SK-N-SH (cell line): ENCODE results near the gene PDE10A. TPM values are rescaled to one million over a fixed set of nuclear protein-coding genes. Genes with fewer than 3 reads are reported as not detected.

ENCODE experiments used
- CTCF ChIA-PET: fragments of 300-600, 350-600 bp; formaldehyde crosslinking; extraction: SDS; loops from one replicate; lab custom pipeline; 2021; lab: Yijun Ruan, JAX
- POLR2A ChIA-PET: fragments of 350-600 bp; sonication (Branson Sonifier 250); formaldehyde crosslinking; extraction: SDS; loops from one replicate; lab custom pipeline; 2020; ENCODE audit warnings: antibody characterized with exemption, inconsistent platforms; lab: Yijun Ruan, JAX
- DNase-seq: peaks from one replicate; pipeline ENCODE4 v3.0.0; 2012
- H2AFZ ChIP-seq: fragments of 200-600 bp; sonication (generic); 2 replicates; pipeline ENCODE4 v1.8.1; 2016; ENCODE audit warnings: antibody characterized with exemption, mild to moderate bottlenecking, low read depth
- H3F3A ChIP-seq: fragments of 200-600 bp; sonication (generic); replicated peaks from 2 replicates; pipeline ENCODE3; 2016; ENCODE audit warnings: antibody characterized with exemption, mild to moderate bottlenecking; ENCODE audit not compliant: insufficient read depth
- H3K27ac ChIP-seq, 2 experiments: fragments of 200-500 bp in 1 of 2; fragments of 200-600 bp in 1 of 2; sonication (Bioruptor generic) in 1 of 2; sonication (generic), shearing (Covaris generic) in 1 of 2; 2 replicates each; pipeline versions ENCODE4 v1.5.1 to v1.6.1; 2014 to 2016; ENCODE audit warnings: low read depth in 2 of 2, inconsistent platforms in 1 of 2, low read length in 1 of 2, mild to moderate bottlenecking in 1 of 2, mixed read lengths in 1 of 2
- H3K27me3 ChIP-seq: fragments of 200-600 bp; sonication (generic), shearing (Covaris generic); 2 replicates; pipeline ENCODE4 v1.6.1; 2016; ENCODE audit warnings: mixed run types; ENCODE audit not compliant: insufficient read depth
- H3K36me3 ChIP-seq, 2 experiments: fragments of 200-500 bp in 1 of 2; fragments of 200-600 bp in 1 of 2; sonication (Bioruptor generic) in 1 of 2; sonication (generic) in 1 of 2; replicated peaks in 1 of 2; 2 replicates each; pipeline versions ENCODE3 to v1.5.1; 2014 to 2016; ENCODE audit warnings: low read length in 1 of 2, mild to moderate bottlenecking in 1 of 2; ENCODE audit not compliant: insufficient read depth in 2 of 2, control insufficient read depth in 1 of 2
- H3K4me1 ChIP-seq, 2 experiments: fragments of 200-500 bp in 1 of 2; fragments of 200-600 bp in 1 of 2; sonication (Bioruptor generic) in 1 of 2; sonication (generic), shearing (Covaris generic) in 1 of 2; 2 replicates each; pipeline versions ENCODE4 v1.5.1 to v1.6.1; 2014 to 2016; ENCODE audit warnings: low read depth in 1 of 2, low read length in 1 of 2, mixed run types in 1 of 2; ENCODE audit not compliant: insufficient read depth in 2 of 2, control insufficient read depth in 1 of 2
- H3K4me2 ChIP-seq: fragments of 200-600 bp; sonication (generic), shearing (Covaris generic); 2 replicates; pipeline ENCODE4 v1.6.1; 2017; ENCODE audit warnings: mixed run types
- H3K4me3 ChIP-seq, 2 experiments: fragments of 200-500 bp in 1 of 2; fragments of 200-600 bp in 1 of 2; sonication (Bioruptor generic) in 1 of 2; sonication (generic), shearing (Covaris generic) in 1 of 2; 2 replicates each; pipeline versions ENCODE4 v1.5.1 to v1.8.1; 2014 to 2016; ENCODE audit warnings: low read depth in 2 of 2, inconsistent platforms in 1 of 2, low read length in 1 of 2, mild to moderate bottlenecking in 1 of 2, mixed read lengths in 1 of 2, moderate library complexity in 1 of 2
- H3K79me2 ChIP-seq: fragments of 200-600 bp; sonication (generic); 2 replicates; pipeline ENCODE4 v1.8.1; 2017; ENCODE audit warnings: mild to moderate bottlenecking; ENCODE audit not compliant: insufficient read depth
- H3K9ac ChIP-seq: fragments of 200-600 bp; sonication (generic); 2 replicates; pipeline ENCODE4 v1.6.1; 2017; ENCODE audit warnings: mixed run types
- H3K9me2 ChIP-seq: fragments of 200-600 bp; sonication (generic); 2 replicates; pipeline ENCODE4 v1.6.1; 2017; ENCODE audit warnings: mixed run types
- H3K9me3 ChIP-seq: fragments of 200-600 bp; sonication (generic); 2 replicates; pipeline ENCODE4 v1.6.1; 2017; ENCODE audit warnings: mixed run types, mild to moderate bottlenecking, moderate library complexity
- H4K20me1 ChIP-seq: fragments of 200-600 bp; sonication (generic); 2 replicates; pipeline ENCODE4 v1.6.1; 2017; ENCODE audit warnings: mild to moderate bottlenecking, mixed run types; ENCODE audit not compliant: insufficient read depth
- CHD2 ChIP-seq: fragments of 150-350 bp; IDR thresholded peaks from 2 replicates; pipeline ENCODE4 v1.6.1; 2018; ENCODE audit warnings: low read length; ENCODE audit not compliant: partially characterized antibody
- ELF1 ChIP-seq: IDR thresholded peaks from 2 replicates; pipeline ENCODE4 v1.4.0; 2012
- EP300 ChIP-seq, 2 experiments: IDR thresholded peaks; 2 replicates each; pipeline versions ENCODE4 v1.4.0 to v1.6.1; 2012; ENCODE audit warnings: borderline replicate concordance in 1 of 2, low read depth in 1 of 2, low read length in 1 of 2
- EZH2phosphoT487 ChIP-seq: fragments of 200-600 bp; sonication (generic); IDR thresholded peaks from 2 replicates; pipeline ENCODE4 v1.6.1; 2017; ENCODE audit warnings: low read depth, mixed run types, mild to moderate bottlenecking, antibody characterized with exemption, moderate library complexity, borderline replicate concordance
- FOXJ3 ChIP-seq: sonication (generic); formaldehyde crosslinking; IDR thresholded peaks from 2 replicates; pipeline ENCODE4 v1.5.1; 2020; ENCODE audit warnings: mild to moderate bottlenecking, missing genetic modification reagents
- FOXM1 ChIP-seq: IDR thresholded peaks from 2 replicates; pipeline ENCODE4 v1.4.0; 2012; ENCODE audit warnings: low read depth, mild to moderate bottlenecking
- GATA2 ChIP-seq: sonication (generic); formaldehyde crosslinking; IDR thresholded peaks from 2 replicates; pipeline ENCODE4 v1.5.0; 2020; ENCODE audit warnings: mild to moderate bottlenecking, missing genetic modification reagents
- JUND ChIP-seq: IDR thresholded peaks from 2 replicates; pipeline ENCODE4 v1.4.0; 2012
- MEF2A ChIP-seq: IDR thresholded peaks from 2 replicates; pipeline ENCODE4 v1.4.0; 2012; ENCODE audit warnings: low read depth, borderline replicate concordance
- POLR2AphosphoS5 ChIP-seq: IDR thresholded peaks from 2 replicates; pipeline ENCODE4 v1.6.1; 2012; ENCODE audit warnings: low read depth, low read length
- RAD21 ChIP-seq: IDR thresholded peaks from 2 replicates; pipeline ENCODE4 v1.6.1; 2012; ENCODE audit warnings: mild to moderate bottlenecking, low read length
- RFX5 ChIP-seq: IDR thresholded peaks from 2 replicates; pipeline ENCODE4 v1.6.1; 2012; ENCODE audit warnings: mild to moderate bottlenecking, improper control_type of control experiment, low read length
- SIN3A ChIP-seq: IDR thresholded peaks from 2 replicates; pipeline ENCODE4 v1.6.1; 2012; ENCODE audit warnings: low read depth, mild to moderate bottlenecking, low read length, moderate library complexity, borderline replicate concordance
- TAF1 ChIP-seq: IDR thresholded peaks from 2 replicates; pipeline ENCODE4 v1.6.1; 2012; ENCODE audit warnings: low read depth, mild to moderate bottlenecking, low read length, moderate library complexity, borderline replicate concordance
- TCF12 ChIP-seq: IDR thresholded peaks from 2 replicates; pipeline ENCODE4 v1.4.0; 2012
- TEAD4 ChIP-seq: IDR thresholded peaks from 2 replicates; pipeline ENCODE4 v1.4.0; 2012; ENCODE audit warnings: mild to moderate bottlenecking, borderline replicate concordance; ENCODE audit not compliant: insufficient read depth
- YY1 ChIP-seq: IDR thresholded peaks from 2 replicates; pipeline ENCODE4 v1.4.0; 2012; ENCODE audit warnings: low read depth, mild to moderate bottlenecking
- WGBS: methylation state at CpG from one replicate; pipeline ENCODE4 v1.1.6; 2017; ENCODE audit warnings: low lambda C conversion rate; 5-methylcytosine and 5-hydroxymethylcytosine counted together
- polyA plus RNA-seq, 3 experiments: library from polyadenylated mRNA; depleted of rRNA; stranded (reverse); fragments of >200 nt; gene quantifications; 2 replicates each; pipeline ENCODE4 v1.2.3, GENCODE V29; 2012
- TF ChIP-seq, protein P1 (sequence below): IDR thresholded peaks from 2 replicates; pipeline ENCODE4 v1.4.0; 2012; ENCODE audit warnings: low read depth, borderline replicate concordance
- TF ChIP-seq, protein P2 (sequence below): fragments of 150-350 bp; IDR thresholded peaks from 2 replicates; pipeline ENCODE4 v1.6.1; 2016; ENCODE audit warnings: mild to moderate bottlenecking, low read depth, low read length
- TF ChIP-seq, protein P3 (sequence below): fragments of 150-350 bp; IDR thresholded peaks from 2 replicates; pipeline ENCODE4 v1.6.1; 2017; ENCODE audit warnings: antibody characterized with exemption, low read length, low read depth, borderline replicate concordance
- TF ChIP-seq, protein P4 (sequence below): IDR thresholded peaks from 2 replicates; pipeline ENCODE4; 2012
- TF ChIP-seq, protein P5 (sequence below): IDR thresholded peaks from 2 replicates; pipeline ENCODE4 v1.4.0; 2012; ENCODE audit warnings: low read depth, borderline replicate concordance

The PDE10A gene
- polyA plus RNA-seq, 1 of the 3 experiments (the other 2 are of a cell fraction) = 0.43 TPM

DNA sequence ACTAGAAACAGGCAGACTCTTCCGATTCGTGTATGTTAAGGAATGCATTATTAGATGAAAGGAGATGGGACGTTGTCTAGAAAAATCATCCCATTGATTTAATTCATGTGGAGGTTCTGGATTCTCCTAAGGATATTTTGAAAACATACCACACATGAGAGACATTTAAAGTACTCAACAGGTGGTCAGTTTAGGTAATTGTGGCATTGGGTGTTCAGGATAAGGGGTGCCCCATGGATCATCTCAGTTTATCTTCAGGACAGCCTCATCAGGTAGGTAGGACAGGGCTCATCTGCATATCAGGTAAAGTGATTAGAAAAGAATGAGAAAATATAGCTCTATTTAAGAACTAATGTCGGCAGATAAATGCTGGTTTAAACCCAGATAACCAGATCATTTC lies 15.9 kb upstream of the PDE10A start:
- Histone ChIP-seq H3K4me1 (no peaks in the 10 kb centered on the region), H3K4me3 (no peak overlapping the region), H3K9ac (no peak overlapping the region), H3K9me2 (no peaks in the 10 kb centered on the region), H3K27me3 (no peaks in the 10 kb centered on the region), H2AFZ (no peak overlapping the region), H3K9me3 (no peaks in the 10 kb centered on the region), H3K27ac (no peak overlapping the region), H3K79me2 (no peaks in the 10 kb centered on the region), H3F3A (no peaks in the 10 kb centered on the region), H3K36me3 (no peaks in the 10 kb centered on the region), H3K4me2 (no peak overlapping the region), H4K20me1 (no peaks in the 10 kb centered on the region)
- WGBS = 51% methylated on average over 4 of the region's 4 CpGs
- TF ChIP-seq GATA2 (no peak), FOXJ3 (CRISPR knock-in tag) (no peak), POLR2AphosphoS5 (no peak), RAD21 (no peak), TEAD4 (no peak), FOXM1 (no peak), MEF2A (no peak), EP300 (IDR thresholded peaks at IDR 0.05; ENCODE audit: borderline replicate concordance in 1 of 2, low read depth in 1 of 2, low read length in 1 of 2) (no peak), EZH2phosphoT487 (no peak), JUND (no peak), RFX5 (no peak)
- TF ChIP-seq, protein P1, sequence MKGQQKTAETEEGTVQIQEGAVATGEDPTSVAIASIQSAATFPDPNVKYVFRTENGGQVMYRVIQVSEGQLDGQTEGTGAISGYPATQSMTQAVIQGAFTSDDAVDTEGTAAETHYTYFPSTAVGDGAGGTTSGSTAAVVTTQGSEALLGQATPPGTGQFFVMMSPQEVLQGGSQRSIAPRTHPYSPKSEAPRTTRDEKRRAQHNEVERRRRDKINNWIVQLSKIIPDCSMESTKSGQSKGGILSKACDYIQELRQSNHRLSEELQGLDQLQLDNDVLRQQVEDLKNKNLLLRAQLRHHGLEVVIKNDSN = no peak
- TF ChIP-seq, protein P2, sequence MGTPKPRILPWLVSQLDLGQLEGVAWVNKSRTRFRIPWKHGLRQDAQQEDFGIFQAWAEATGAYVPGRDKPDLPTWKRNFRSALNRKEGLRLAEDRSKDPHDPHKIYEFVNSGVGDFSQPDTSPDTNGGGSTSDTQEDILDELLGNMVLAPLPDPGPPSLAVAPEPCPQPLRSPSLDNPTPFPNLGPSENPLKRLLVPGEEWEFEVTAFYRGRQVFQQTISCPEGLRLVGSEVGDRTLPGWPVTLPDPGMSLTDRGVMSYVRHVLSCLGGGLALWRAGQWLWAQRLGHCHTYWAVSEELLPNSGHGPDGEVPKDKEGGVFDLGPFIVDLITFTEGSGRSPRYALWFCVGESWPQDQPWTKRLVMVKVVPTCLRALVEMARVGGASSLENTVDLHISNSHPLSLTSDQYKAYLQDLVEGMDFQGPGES = no peak
- ChIA-PET CTCF (no interaction called here), POLR2A (no interaction called here)
- DNase-seq = no peak

DNA sequence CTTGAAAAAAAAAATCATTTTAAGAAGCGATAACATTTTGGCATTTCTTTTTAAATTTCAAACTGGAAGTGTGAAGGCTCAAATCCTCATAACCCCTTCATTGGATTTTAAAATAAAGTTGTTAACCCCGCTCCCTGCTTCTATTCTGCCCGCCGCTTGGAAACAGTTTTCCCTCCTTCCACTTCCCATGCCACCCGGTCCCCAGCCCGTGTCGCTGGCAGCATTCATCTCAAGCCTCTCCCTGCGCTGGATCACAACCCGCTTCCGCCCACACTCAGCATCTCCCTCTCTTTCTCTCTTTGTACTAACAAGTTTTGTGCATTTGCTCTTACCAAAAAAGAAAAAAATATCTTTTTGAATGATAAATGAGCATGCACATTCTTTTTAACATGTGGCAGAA lies 15.4 kb upstream of the PDE10A start:
- Histone ChIP-seq H3K27ac (no peak overlapping the region), H3K36me3 (no peaks in the 10 kb centered on the region), H2AFZ (no peak overlapping the region), H3K9me3 (no peaks in the 10 kb centered on the region), H3F3A (no peaks in the 10 kb centered on the region), H3K27me3 (no peaks in the 10 kb centered on the region), H3K9ac (no peak overlapping the region), H3K9me2 (no peaks in the 10 kb centered on the region), H3K79me2 (no peaks in the 10 kb centered on the region), H3K4me3 (no peak overlapping the region), H4K20me1 (no peaks in the 10 kb centered on the region), H3K4me1 (no peaks in the 10 kb centered on the region), H3K4me2 (no peak overlapping the region)
- 72% methylated on average over 10 of the region's 10 CpGs for WGBS
- DNase-seq = no peak
- ChIA-PET POLR2A (no interaction called here), CTCF (no interaction called here)
- TF ChIP-seq, protein P2 = no peak
- TF ChIP-seq RAD21 (no peak), TAF1 (no peak), TCF12 (no peak), YY1 (no peak), SIN3A (no peak), ELF1 (no peak), CHD2 (no peak)
- TF ChIP-seq, protein P3, sequence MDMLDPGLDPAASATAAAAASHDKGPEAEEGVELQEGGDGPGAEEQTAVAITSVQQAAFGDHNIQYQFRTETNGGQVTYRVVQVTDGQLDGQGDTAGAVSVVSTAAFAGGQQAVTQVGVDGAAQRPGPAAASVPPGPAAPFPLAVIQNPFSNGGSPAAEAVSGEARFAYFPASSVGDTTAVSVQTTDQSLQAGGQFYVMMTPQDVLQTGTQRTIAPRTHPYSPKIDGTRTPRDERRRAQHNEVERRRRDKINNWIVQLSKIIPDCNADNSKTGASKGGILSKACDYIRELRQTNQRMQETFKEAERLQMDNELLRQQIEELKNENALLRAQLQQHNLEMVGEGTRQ = no peak
- TF ChIP-seq, protein P1 = no peak
- TF ChIP-seq, protein P4, sequence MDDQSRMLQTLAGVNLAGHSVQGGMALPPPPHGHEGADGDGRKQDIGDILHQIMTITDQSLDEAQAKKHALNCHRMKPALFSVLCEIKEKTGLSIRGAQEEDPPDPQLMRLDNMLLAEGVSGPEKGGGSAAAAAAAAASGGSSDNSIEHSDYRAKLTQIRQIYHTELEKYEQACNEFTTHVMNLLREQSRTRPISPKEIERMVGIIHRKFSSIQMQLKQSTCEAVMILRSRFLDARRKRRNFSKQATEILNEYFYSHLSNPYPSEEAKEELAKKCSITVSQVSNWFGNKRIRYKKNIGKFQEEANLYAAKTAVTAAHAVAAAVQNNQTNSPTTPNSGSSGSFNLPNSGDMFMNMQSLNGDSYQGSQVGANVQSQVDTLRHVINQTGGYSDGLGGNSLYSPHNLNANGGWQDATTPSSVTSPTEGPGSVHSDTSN = no peak
- TF ChIP-seq, protein P5, sequence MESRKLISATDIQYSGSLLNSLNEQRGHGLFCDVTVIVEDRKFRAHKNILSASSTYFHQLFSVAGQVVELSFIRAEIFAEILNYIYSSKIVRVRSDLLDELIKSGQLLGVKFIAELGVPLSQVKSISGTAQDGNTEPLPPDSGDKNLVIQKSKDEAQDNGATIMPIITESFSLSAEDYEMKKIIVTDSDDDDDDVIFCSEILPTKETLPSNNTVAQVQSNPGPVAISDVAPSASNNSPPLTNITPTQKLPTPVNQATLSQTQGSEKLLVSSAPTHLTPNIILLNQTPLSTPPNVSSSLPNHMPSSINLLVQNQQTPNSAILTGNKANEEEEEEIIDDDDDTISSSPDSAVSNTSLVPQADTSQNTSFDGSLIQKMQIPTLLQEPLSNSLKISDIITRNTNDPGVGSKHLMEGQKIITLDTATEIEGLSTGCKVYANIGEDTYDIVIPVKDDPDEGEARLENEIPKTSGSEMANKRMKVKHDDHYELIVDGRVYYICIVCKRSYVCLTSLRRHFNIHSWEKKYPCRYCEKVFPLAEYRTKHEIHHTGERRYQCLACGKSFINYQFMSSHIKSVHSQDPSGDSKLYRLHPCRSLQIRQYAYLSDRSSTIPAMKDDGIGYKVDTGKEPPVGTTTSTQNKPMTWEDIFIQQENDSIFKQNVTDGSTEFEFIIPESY = no peak
